CD4-positive, alpha-beta T cell (primary cell): ENCODE measurements around the gene SELE. TPM values are rescaled to one million over a fixed set of nuclear protein-coding genes. Genes with fewer than 3 reads are reported as not detected.

Experiments used
- ATAC-seq: fragments of 200-7000 bp; cut with Tn5 transposase; one replicate; pipeline ENCODE4 v1.10.0; 2022; ENCODE audit warnings: mild to moderate bottlenecking; ENCODE audit not compliant: poor library complexity
- CTCF ChIA-PET: fragments of 350-600 bp; sonication (Branson Sonifier 250); formaldehyde crosslinking; loops from one replicate; lab custom pipeline; 2021; ENCODE audit warnings: antibody characterized with exemption, inconsistent platforms; lab: Charles Lee
- POLR2A ChIA-PET: fragments of 350-600 bp; sonication (Branson Sonifier 250); formaldehyde crosslinking; loops from one replicate; lab custom pipeline; 2021; ENCODE audit warnings: antibody characterized with exemption, inconsistent platforms; lab: Charles Lee
- DNase-seq, 14 experiments: peaks; one replicate each; pipeline ENCODE4 v3.0.0-alpha.2; 2013 to 2020; ENCODE audit warnings: mixed read lengths in 2 of 14
- H3K27ac ChIP-seq, 2 donors: one replicate each; pipeline versions ENCODE4 v1.5.1 to v1.7.0; 2013; ENCODE audit warnings: low read length in 2 of 2, low read depth in 1 of 2, mild to moderate bottlenecking in 1 of 2
- H3K27me3 ChIP-seq, 2 experiments: 1 replicate in 1 of 2; 2 replicates in 1 of 2; pipeline versions ENCODE4 v1.6.1 to v1.7.0; 2013; ENCODE audit warnings: low read length in 2 of 2, control low read depth in 1 of 2, mild to moderate bottlenecking in 1 of 2, moderate library complexity in 1 of 2; ENCODE audit not compliant: insufficient read depth in 2 of 2, control insufficient read depth in 1 of 2
- H3K36me3 ChIP-seq: one replicate; pipeline ENCODE4 v1.6.1; 2013; ENCODE audit warnings: low read length, control low read depth; ENCODE audit not compliant: insufficient read depth
- H3K4me1 ChIP-seq: one replicate; pipeline ENCODE4 v1.6.1; 2013; ENCODE audit warnings: low read length, control low read depth; ENCODE audit not compliant: insufficient read depth
- H3K4me3 ChIP-seq: one replicate; pipeline ENCODE4 v1.5.1; 2013; ENCODE audit warnings: mild to moderate bottlenecking, low read length, moderate library complexity
- H3K9me3 ChIP-seq, 2 experiments: 1 replicate in 1 of 2; 2 replicates in 1 of 2; pipeline versions ENCODE4 v1.6.1 to v1.7.0; 2013; ENCODE audit warnings: low read length in 2 of 2, mild to moderate bottlenecking in 2 of 2, control low read depth in 1 of 2, moderate library complexity in 1 of 2; ENCODE audit not compliant: control insufficient read depth in 1 of 2, insufficient read depth in 1 of 2
- H3K27ac Mint-ChIP-seq: one replicate; pipeline ENCODE4 v1.8.0; 2020; ENCODE audit warnings: mixed read lengths
- H3K27me3 Mint-ChIP-seq: one replicate; pipeline ENCODE4 v1.8.0; 2021; ENCODE audit warnings: mixed read lengths
- H3K36me3 Mint-ChIP-seq: one replicate; pipeline ENCODE4 v1.8.0; 2021; ENCODE audit warnings: low read depth, mixed read lengths
- H3K4me1 Mint-ChIP-seq: one replicate; pipeline ENCODE4 v1.8.0; 2021; ENCODE audit warnings: low read depth, mixed read lengths
- H3K4me3 Mint-ChIP-seq: one replicate; pipeline ENCODE4 v1.8.0; 2020; ENCODE audit warnings: mild to moderate bottlenecking, mixed read lengths
- H3K9me3 Mint-ChIP-seq: one replicate; pipeline ENCODE4 v1.8.0; 2020; ENCODE audit warnings: mixed read lengths
- CTCF ChIP-seq: fragments of 200-600 bp; IDR thresholded peaks from one replicate; pipeline ENCODE4 v1.8.0; 2022; ENCODE audit warnings: antibody characterized with exemption, mild to moderate bottlenecking
- intact Hi-C, 2 experiments: fragments of 100-400 bp; cut with DNase I in 1 of 2; cut with micrococcal nuclease in 1 of 2; formaldehyde crosslinking; loops; one replicate each; pipeline versions ENCODE4 v1.15.1 to v1.9.0; 2023 to 2025; cut with DNase I, micrococcal nuclease
- total RNA-seq, 174 experiments: library from RNA in 2 of 174; stranded (reverse) in 2 of 174; gene quantifications; one replicate each; pipeline ENCODE4 v1.2.3 and lab custom pipeline; 2021 to 2026

SELE gene
- total RNA-seq, 2 experiments from 2014 or later = not detected

- ChIA-PET CTCF (interaction anchor here (1.4 kb wide), 1 partner anchor 14 kb away, joined by 3 read pairs; no protein-coding TSS in a partner anchor), POLR2A (interaction anchor here (0.8 to 11.0 kb wide), 3 partner anchors 16 to 71 kb away, joined by 3 to 150 read pairs (median 3); no protein-coding TSS in a partner anchor)
- Mint-ChIP-seq H3K27me3 (no peaks in the 10 kb centered on the region), H3K9me3 (peaks cover 3% of the 10 kb centered on the region), H3K27ac (peak overlapping the region; percentile 55), H3K4me3 (peak overlapping the region; percentile 18), H3K36me3 (no peaks in the 10 kb centered on the region), H3K4me1 (peaks cover 66% of the 10 kb centered on the region)
- Histone ChIP-seq H3K36me3 (no peaks in the 10 kb centered on the region), H3K9me3 (no peaks in the 10 kb centered on the region), H3K27ac (no peak overlapping the region), H3K27me3 (no peaks in the 10 kb centered on the region), H3K4me3 (no peak overlapping the region), H3K4me1 (peaks cover 31% of the 10 kb centered on the region)
- TF ChIP-seq CTCF = no peak
- intact Hi-C loops = no loop called here
- DNase-seq (no peak), ATAC-seq (no peak)
Observed at GRCh38 chr1:169676001-169676400, 57.9 kb downstream of the SELE start.

Other genes with a start within 250 kb of the SELE start
- gene SLC19A2, start 248.1 kb downstream of the SELE start, total RNA-seq = 1 to 10 TPM; 3.6 to 3.7 TPM
- 1 to 10 TPM; 5.4 to 6.2 TPM for gene F5, start 147.6 kb downstream of the SELE start, total RNA-seq
- gene SELP, start 104.0 kb downstream of the SELE start, total RNA-seq = 1 to 10 TPM; 1.3 to 1.4 TPM
- gene SELL, start 22.5 kb downstream of the SELE start, total RNA-seq = 100 to 1,000 TPM; 204 to 216 TPM
- gene METTL18, start 60.8 kb upstream of the SELE start, total RNA-seq = 1 to 10 TPM; 5.1 to 5.6 TPM
- 1 to 10 TPM; 3.5 to 3.6 TPM for gene SCYL3, start 159.8 kb upstream of the SELE start, total RNA-seq